ENCODE results near the gene SYK.

DNA sequence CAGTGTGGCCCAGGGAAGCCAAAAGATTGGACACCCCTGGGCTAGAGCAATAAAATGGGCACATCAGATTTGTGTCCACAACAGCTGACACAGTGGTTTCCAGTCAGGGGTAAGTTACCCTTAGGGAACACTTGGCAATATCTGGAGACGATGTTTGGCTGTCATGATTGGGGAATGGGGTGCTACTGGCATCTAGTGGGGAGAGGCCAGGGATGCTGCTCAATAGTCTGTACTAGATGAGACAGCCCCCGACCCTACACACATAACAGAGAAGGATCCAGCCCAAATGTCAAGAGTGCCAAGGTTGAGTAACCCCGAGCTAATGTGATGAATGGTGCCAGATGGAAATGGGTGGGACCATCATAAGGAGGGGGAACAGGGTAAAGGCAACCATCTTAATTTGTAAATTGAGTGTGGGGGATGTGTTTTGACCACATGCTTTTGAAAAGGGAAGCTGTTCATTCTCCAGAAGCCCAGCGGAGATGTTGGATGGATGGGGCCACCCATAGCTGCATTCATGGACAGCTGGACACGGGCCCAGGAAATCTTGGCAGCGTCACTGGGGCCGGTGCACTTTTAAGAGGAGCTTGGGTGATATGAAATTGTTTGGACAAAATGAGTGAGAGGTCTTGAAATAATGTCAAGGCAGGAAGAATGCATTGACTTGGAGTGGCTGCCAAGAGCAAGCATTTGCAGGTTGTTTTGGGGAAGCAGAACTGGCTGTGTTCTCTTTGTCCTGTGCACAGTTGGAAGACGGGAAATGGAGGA, 33.4 kb downstream of the SYK start:
- TF ChIP-seq POLR2AphosphoS5 (IDR thresholded peaks at IDR 0.05; ENCODE audit: low read depth, low read length), result no peak
- TF ChIP-seq POLR2A (IDR thresholded peaks at IDR 0.05; ENCODE audit: low read depth, low read length), result no peak
- TF ChIP-seq PAX5 (IDR thresholded peaks at IDR 0.05; ENCODE audit: insufficient read depth, low read length, severe bottlenecking), result no peak
- TF ChIP-seq SPI1 (IDR thresholded peaks at IDR 0.05; ENCODE audit: low read depth, low read length), result no peak
- no peak for TF ChIP-seq POU2F2 (IDR thresholded peaks at IDR 0.05; ENCODE audit: low read depth, low read length)

Data from GM12891 (cell line).